ENCODE data around the gene CD33.

DNA sequence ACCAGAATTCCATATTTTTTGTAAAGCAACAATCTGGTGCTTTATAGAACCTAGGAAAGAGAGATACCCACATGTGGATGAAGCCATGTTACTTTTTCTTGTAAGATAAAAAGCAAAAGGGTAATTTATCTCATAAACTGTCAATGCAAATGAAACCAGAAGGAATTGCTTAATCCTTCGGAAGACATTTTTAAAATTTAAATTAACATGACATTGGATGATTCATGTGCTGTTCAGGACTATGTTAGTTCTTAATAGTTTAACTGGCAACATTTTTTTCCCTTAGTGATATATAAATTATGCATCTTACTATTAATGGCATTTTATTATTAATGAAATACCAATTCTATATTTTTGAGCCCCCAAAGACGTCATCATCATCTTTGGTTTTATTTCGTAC lies 60.8 kb downstream of the CD33 start:
- TF ChIP-seq, protein P1, sequence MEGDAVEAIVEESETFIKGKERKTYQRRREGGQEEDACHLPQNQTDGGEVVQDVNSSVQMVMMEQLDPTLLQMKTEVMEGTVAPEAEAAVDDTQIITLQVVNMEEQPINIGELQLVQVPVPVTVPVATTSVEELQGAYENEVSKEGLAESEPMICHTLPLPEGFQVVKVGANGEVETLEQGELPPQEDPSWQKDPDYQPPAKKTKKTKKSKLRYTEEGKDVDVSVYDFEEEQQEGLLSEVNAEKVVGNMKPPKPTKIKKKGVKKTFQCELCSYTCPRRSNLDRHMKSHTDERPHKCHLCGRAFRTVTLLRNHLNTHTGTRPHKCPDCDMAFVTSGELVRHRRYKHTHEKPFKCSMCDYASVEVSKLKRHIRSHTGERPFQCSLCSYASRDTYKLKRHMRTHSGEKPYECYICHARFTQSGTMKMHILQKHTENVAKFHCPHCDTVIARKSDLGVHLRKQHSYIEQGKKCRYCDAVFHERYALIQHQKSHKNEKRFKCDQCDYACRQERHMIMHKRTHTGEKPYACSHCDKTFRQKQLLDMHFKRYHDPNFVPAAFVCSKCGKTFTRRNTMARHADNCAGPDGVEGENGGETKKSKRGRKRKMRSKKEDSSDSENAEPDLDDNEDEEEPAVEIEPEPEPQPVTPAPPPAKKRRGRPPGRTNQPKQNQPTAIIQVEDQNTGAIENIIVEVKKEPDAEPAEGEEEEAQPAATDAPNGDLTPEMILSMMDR (IDR thresholded peaks at IDR 0.05 in 8 of 11, conservative IDR thresholded peaks at IDR 0.05 in 3 of 11), result no peak
- no peak for TF ChIP-seq POLR2A (IDR thresholded peaks at IDR 0.05)
